A673 (cell line): Measurements from ENCODE around the gene SCTR.

Experiments
- CTCF ChIP-seq: fragments of 300-800, 200-600 bp; sonication (generic); conservative IDR thresholded peaks from 2 replicates; pipeline ENCODE4 v1.5.1; 2017; ENCODE audit warnings: low read depth, mild to moderate bottlenecking, antibody characterized with exemption, low read length, moderate library complexity, mixed read lengths
- EZH2 ChIP-seq: fragments of 200-600 bp; sonication (generic); IDR thresholded peaks from 2 replicates; pipeline ENCODE4 v1.6.1; 2017; ENCODE audit warnings: borderline replicate concordance, low read depth, mild to moderate bottlenecking, mixed read lengths, antibody characterized with exemption, low read length; ENCODE audit not compliant: poor library complexity, severe bottlenecking

- TF ChIP-seq CTCF: no peak
- TF ChIP-seq EZH2: no peak
These were observed at the start of gene SCTR for GRCh38 chr2:119523952-119524694.
